Trophoblast cell (in vitro differentiated cells and primary cell): ENCODE measurements around the gene C7orf57.

ENCODE experiments used
- DNase-seq, 2 donors: peaks; one replicate each; pipeline ENCODE4 v3.0.0-alpha.2; 2016
- H2AFZ ChIP-seq: 2 replicates; pipeline ENCODE4 v1.6.1; 2013; ENCODE audit warnings: low read length, moderate library complexity, mild to moderate bottlenecking; ENCODE audit not compliant: insufficient read depth, poor library complexity
- H2AK5ac ChIP-seq: 2 replicates; pipeline ENCODE4 v1.6.1; 2013; ENCODE audit warnings: mild to moderate bottlenecking, low read length
- H2BK120ac ChIP-seq: 2 replicates; pipeline ENCODE4 v1.6.1; 2013; ENCODE audit warnings: low read length, mild to moderate bottlenecking, moderate library complexity; ENCODE audit not compliant: insufficient read depth, poor library complexity
- H2BK12ac ChIP-seq: 2 replicates; pipeline ENCODE4 v1.6.1; 2013; ENCODE audit warnings: mild to moderate bottlenecking, low read length, moderate library complexity
- H2BK5ac ChIP-seq: 2 replicates; pipeline ENCODE4 v1.6.1; 2013; ENCODE audit warnings: low read length, low read depth, moderate library complexity, mild to moderate bottlenecking; ENCODE audit not compliant: poor library complexity
- H3K14ac ChIP-seq: 2 replicates; pipeline ENCODE4 v1.6.1; 2013; ENCODE audit warnings: mild to moderate bottlenecking, low read length
- H3K18ac ChIP-seq: 2 replicates; pipeline ENCODE4 v1.6.1; 2013; ENCODE audit warnings: mild to moderate bottlenecking, low read length
- H3K23ac ChIP-seq: 2 replicates; pipeline ENCODE4 v1.6.1; 2013; ENCODE audit warnings: low read length
- H3K27ac ChIP-seq: 2 replicates; pipeline ENCODE4 v1.5.1; 2013; ENCODE audit warnings: low read depth, mild to moderate bottlenecking, inconsistent platforms, low read length, moderate library complexity
- H3K27me3 ChIP-seq: 2 replicates; pipeline ENCODE4 v1.6.1; 2013; ENCODE audit warnings: inconsistent platforms, mild to moderate bottlenecking, low read length, moderate library complexity; ENCODE audit not compliant: insufficient read depth
- H3K36me3 ChIP-seq, 2 experiments: 1 replicate in 1 of 2; 2 replicates in 1 of 2; pipeline ENCODE4 v1.6.1; 2013; ENCODE audit warnings: low read length in 2 of 2, mild to moderate bottlenecking in 2 of 2, moderate library complexity in 1 of 2; ENCODE audit not compliant: insufficient read depth in 2 of 2, control insufficient read depth in 1 of 2
- H3K4ac ChIP-seq: 2 replicates; pipeline ENCODE4 v1.6.1; 2013; ENCODE audit warnings: low read depth, mild to moderate bottlenecking, low read length, moderate library complexity
- H3K4me1 ChIP-seq, 2 experiments: 1 replicate in 1 of 2; 2 replicates in 1 of 2; pipeline ENCODE4 v1.6.1; 2013; ENCODE audit warnings: low read length in 2 of 2, mild to moderate bottlenecking in 2 of 2, moderate library complexity in 1 of 2; ENCODE audit not compliant: insufficient read depth in 2 of 2, control insufficient read depth in 1 of 2
- H3K4me2 ChIP-seq: 2 replicates; pipeline ENCODE4 v1.6.1; 2013; ENCODE audit warnings: inconsistent platforms, mild to moderate bottlenecking, low read length, moderate library complexity
- H3K4me3 ChIP-seq: 2 replicates; pipeline ENCODE4 v1.5.1; 2013; ENCODE audit warnings: mild to moderate bottlenecking, low read depth, low read length, inconsistent platforms
- H3K79me1 ChIP-seq: one replicate; pipeline ENCODE4 v1.6.1; 2013; ENCODE audit warnings: low read length
- H3K79me2 ChIP-seq: 2 replicates; pipeline ENCODE4 v1.6.1; 2013; ENCODE audit warnings: low read length, mild to moderate bottlenecking; ENCODE audit not compliant: control insufficient read depth, insufficient read depth, poor library complexity
- H3K9ac ChIP-seq: 2 replicates; pipeline ENCODE4 v1.6.1; 2013; ENCODE audit warnings: mild to moderate bottlenecking, low read length
- H3K9me3 ChIP-seq: 2 replicates; pipeline ENCODE4 v1.6.1; 2013; ENCODE audit warnings: low read depth, mild to moderate bottlenecking, control low read depth, inconsistent platforms, low read length; ENCODE audit not compliant: insufficient read depth
- H4K12ac ChIP-seq: 2 replicates; pipeline ENCODE4 v1.6.1; 2013; ENCODE audit warnings: low read depth, mild to moderate bottlenecking, low read length, moderate library complexity
- H4K8ac ChIP-seq: 2 replicates; pipeline ENCODE4 v1.6.1; 2013; ENCODE audit warnings: low read depth, mild to moderate bottlenecking, low read length, moderate library complexity
- H4K91ac ChIP-seq: one replicate; pipeline ENCODE4 v1.6.1; 2013; ENCODE audit warnings: low read depth, mild to moderate bottlenecking, low read length, moderate library complexity
- WGBS: extraction: QIAGEN DNeasy Blood & Tissue Kit; methylation state at CpG from one replicate; pipeline ENCODE4 v1.1.7; 2013; ENCODE audit warnings: missing lambda C conversion rate; ENCODE audit not compliant: insufficient read length, insufficient coverage; ENCODE audit errors: extremely low coverage; 5-methylcytosine and 5-hydroxymethylcytosine counted together

The C7orf57 gene

DNA sequence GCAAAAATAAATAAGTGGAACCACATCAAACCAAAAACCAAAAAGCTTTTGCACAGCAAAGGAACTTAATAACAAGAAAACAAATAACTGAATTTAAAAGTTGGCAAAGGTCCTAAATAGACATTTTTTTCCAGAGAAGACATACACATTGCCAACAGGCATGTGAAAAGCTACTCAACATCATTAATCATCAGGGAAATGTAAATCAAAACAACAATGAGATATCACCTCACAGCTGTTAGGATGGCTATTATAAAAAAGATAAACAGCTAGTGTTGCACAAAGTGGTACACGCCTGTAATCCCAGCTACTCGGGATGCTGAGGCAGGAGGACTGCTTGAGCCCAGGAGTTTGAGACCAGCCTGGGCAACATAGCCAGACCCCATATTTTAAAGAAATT lies 4.2 kb upstream of the C7orf57 start:
- WGBS: no CpG with 5 or more reads among the region's 2 CpGs
- H3K4me3 ChIP-seq: no peak overlapping the region
- H2BK5ac ChIP-seq: no peak overlapping the region
- no peak overlapping the region for H4K91ac ChIP-seq
- H4K12ac ChIP-seq: no peak overlapping the region
- no peaks in the 10 kb centered on the region for H3K36me3 ChIP-seq
- H3K79me2 ChIP-seq: no peaks in the 10 kb centered on the region
- H3K9ac ChIP-seq: no peak overlapping the region
- no peak overlapping the region for H3K4ac ChIP-seq
- DNase-seq: no peak
- H3K9me3 ChIP-seq: peaks cover 5% of the 10 kb centered on the region
- H2BK120ac ChIP-seq: no peak overlapping the region
- H3K23ac ChIP-seq: no peak overlapping the region
- H3K27ac ChIP-seq: no peak overlapping the region
- peaks cover 7% of the 10 kb centered on the region in 2 experiments for H3K4me1 ChIP-seq
- H3K27me3 ChIP-seq: peaks cover 5% of the 10 kb centered on the region
- no peak overlapping the region for H2AK5ac ChIP-seq
- H3K4me2 ChIP-seq: no peak overlapping the region
- H4K8ac ChIP-seq: no peak overlapping the region
- H3K14ac ChIP-seq: no peak overlapping the region
- no peaks in the 10 kb centered on the region for H3K79me1 ChIP-seq
- H2BK12ac ChIP-seq: no peak overlapping the region
- H2AFZ ChIP-seq: no peak overlapping the region
- H3K18ac ChIP-seq: no peak overlapping the region

DNA sequence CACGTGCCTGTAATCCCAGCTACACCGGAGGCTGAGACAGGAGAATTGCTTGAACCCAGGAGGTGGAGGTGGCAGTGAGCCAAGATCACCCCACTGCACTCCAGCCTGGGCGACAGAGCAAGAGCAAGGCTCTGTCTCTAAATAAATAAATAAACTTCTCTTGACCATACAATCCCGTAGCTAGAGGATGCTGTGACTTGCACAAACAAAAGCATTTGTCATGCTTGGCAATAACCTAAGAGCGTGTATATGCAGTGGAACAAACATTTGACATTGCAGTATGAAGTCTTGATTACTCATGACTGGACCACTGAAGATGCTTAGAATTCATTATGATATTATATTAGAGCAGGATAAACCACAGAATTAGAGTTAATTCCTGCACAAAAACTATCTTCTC lies 1.4 kb upstream of the C7orf57 start:
- no peaks in the 10 kb centered on the region for H3K79me2 ChIP-seq
- H3K9ac ChIP-seq: no peak overlapping the region
- no peak overlapping the region for H3K27ac ChIP-seq
- H2BK5ac ChIP-seq: no peak overlapping the region
- H3K9me3 ChIP-seq: peaks cover 7% of the 10 kb centered on the region
- H3K4me3 ChIP-seq: no peak overlapping the region
- no peak overlapping the region for H3K18ac ChIP-seq
- H4K91ac ChIP-seq: no peak overlapping the region
- peaks cover 9% of the 10 kb centered on the region in 2 experiments for H3K4me1 ChIP-seq
- no peak overlapping the region for H2AK5ac ChIP-seq
- no peaks in the 10 kb centered on the region for H3K79me1 ChIP-seq
- no peak overlapping the region for H2BK120ac ChIP-seq
- H3K27me3 ChIP-seq: peaks cover 14% of the 10 kb centered on the region
- no peak overlapping the region for H4K8ac ChIP-seq
- no peak for DNase-seq
- H3K4me2 ChIP-seq: no peak overlapping the region
- H3K4ac ChIP-seq: no peak overlapping the region
- no peak overlapping the region for H4K12ac ChIP-seq
- H3K36me3 ChIP-seq: no peaks in the 10 kb centered on the region
- H3K14ac ChIP-seq: no peak overlapping the region
- WGBS: no CpG with 5 or more reads among the region's 5 CpGs
- no peak overlapping the region for H3K23ac ChIP-seq
- H2BK12ac ChIP-seq: no peak overlapping the region
- H2AFZ ChIP-seq: no peak overlapping the region

DNA sequence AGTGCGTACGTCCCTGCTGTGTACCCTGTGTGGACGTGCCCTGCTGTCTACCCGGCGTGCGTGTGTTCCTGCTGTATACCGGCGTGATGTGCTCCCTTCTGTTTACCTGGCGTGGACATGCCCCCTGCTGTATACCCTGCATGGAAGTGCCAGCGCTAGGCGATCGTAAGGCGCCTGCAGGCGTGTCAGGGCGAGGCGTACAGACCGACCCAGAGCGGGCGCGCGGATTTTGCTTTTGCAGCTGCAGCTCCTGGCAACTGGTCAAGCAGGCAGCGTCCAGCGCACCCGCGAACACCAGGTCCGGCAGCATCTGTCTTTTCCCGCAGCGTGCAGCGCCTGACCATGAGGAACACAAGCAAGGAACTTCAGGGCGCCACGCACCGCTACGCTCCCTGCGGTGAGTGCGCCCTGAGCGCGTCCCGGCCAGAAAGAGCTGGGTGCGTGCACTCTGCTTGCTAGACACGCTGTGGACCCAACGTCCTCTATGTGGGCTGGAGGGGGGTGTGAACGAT lies 680 bp downstream of the C7orf57 start:
- no peak overlapping the region for H3K4ac ChIP-seq
- no peak overlapping the region for H3K9ac ChIP-seq
- H3K36me3 ChIP-seq: no peaks in the 10 kb centered on the region
- H3K14ac ChIP-seq: no peak overlapping the region
- H2BK120ac ChIP-seq: no peak overlapping the region
- H2BK12ac ChIP-seq: no peak overlapping the region
- H3K79me2 ChIP-seq: no peaks in the 10 kb centered on the region
- H4K12ac ChIP-seq: no peak overlapping the region
- H3K9me3 ChIP-seq: peaks cover 7% of the 10 kb centered on the region
- no peak overlapping the region for H2AFZ ChIP-seq
- no peaks in the 10 kb centered on the region for H3K79me1 ChIP-seq
- peak overlapping the region; percentile 83 for H3K4me2 ChIP-seq
- H4K8ac ChIP-seq: no peak overlapping the region
- H3K4me1 ChIP-seq: peaks cover 9% of the 10 kb centered on the region in 2 experiments
- peak overlapping the region; percentile 85 for H3K4me3 ChIP-seq
- H3K18ac ChIP-seq: no peak overlapping the region
- H2AK5ac ChIP-seq: no peak overlapping the region
- H3K23ac ChIP-seq: peak overlapping the region; percentile 5
- no CpG with 5 or more reads among the region's 42 CpGs for WGBS
- DNase-seq: peak; percentile 10 to 61
- H4K91ac ChIP-seq: no peak overlapping the region
- H2BK5ac ChIP-seq: no peak overlapping the region
- peaks cover 14% of the 10 kb centered on the region for H3K27me3 ChIP-seq
- H3K27ac ChIP-seq: no peak overlapping the region

DNA sequence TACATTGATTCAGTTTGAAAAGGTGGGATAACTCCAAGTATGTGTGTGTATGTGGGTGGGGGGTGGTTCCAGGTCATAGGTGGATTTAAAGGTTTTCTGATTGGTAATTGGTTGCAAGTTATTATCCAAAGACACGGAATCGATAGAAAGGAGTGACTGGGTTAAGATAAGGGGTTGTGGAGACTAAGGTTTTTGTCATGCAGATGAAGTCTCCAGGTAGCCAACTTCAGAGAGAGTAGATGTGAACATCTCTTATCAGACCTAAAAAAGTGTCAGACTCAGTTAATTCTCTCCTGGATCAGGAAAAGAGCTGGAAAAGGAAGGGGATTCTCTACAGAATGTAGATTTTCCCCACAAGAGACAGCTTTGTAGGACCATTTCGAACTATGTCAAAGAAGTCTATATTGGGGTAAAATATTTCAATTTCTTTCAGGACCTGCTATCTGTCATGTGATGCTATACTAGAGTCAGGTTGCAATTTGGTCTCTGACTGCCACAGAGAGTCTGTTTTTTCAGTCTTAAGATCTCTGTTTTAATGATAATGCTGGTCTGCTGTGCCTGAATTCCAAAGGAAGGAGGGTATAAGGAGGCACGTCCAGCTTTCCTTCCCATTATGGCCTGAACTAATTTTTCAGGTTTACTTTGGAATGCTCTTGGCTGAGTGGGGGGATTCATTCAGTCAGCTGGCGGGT lies 3.6 kb downstream of the C7orf57 start:
- no peak overlapping the region for H4K91ac ChIP-seq
- WGBS: no CpG with 5 or more reads among the region's 5 CpGs
- no peak overlapping the region for H3K27ac ChIP-seq
- H3K9ac ChIP-seq: no peak overlapping the region
- peaks cover 14% of the 10 kb centered on the region for H3K27me3 ChIP-seq
- H3K36me3 ChIP-seq: no peaks in the 10 kb centered on the region
- H3K4me2 ChIP-seq: no peak overlapping the region
- no peak overlapping the region for H4K8ac ChIP-seq
- no peak overlapping the region for H3K18ac ChIP-seq
- no peaks in the 10 kb centered on the region for H3K79me1 ChIP-seq
- peaks cover 9 to 11% of the 10 kb centered on the region in 2 experiments for H3K4me1 ChIP-seq
- no peak overlapping the region for H2BK5ac ChIP-seq
- no peaks in the 10 kb centered on the region for H3K79me2 ChIP-seq
- H2BK12ac ChIP-seq: no peak overlapping the region
- no peak overlapping the region for H3K14ac ChIP-seq
- H2BK120ac ChIP-seq: no peak overlapping the region
- no peak overlapping the region for H3K4ac ChIP-seq
- peaks cover 7% of the 10 kb centered on the region for H3K9me3 ChIP-seq
- H3K4me3 ChIP-seq: no peak overlapping the region
- no peak for DNase-seq
- no peak overlapping the region for H2AFZ ChIP-seq
- H4K12ac ChIP-seq: no peak overlapping the region
- H3K23ac ChIP-seq: no peak overlapping the region
- no peak overlapping the region for H2AK5ac ChIP-seq
